GM18868 (cell line): ENCODE results near the gene IFT57.
A peak's percentile ranks its signal among the peaks of the same experiment; 100 is the strongest.
"Not testable (repeated sequence)": the region's sequence is repeated elsewhere in the genome, so short reads cannot be mapped to it uniquely, and the experiment has no call there.

Source experiments
- ATAC-seq: cut with Tn5 transposase; IDR thresholded peaks from one replicate; pipeline ENCODE4 v1.9.1; 2021; ENCODE audit warnings: mild to moderate bottlenecking, moderate library complexity; ENCODE audit not compliant: unreplicated experiment

IFT57 gene

DNA sequence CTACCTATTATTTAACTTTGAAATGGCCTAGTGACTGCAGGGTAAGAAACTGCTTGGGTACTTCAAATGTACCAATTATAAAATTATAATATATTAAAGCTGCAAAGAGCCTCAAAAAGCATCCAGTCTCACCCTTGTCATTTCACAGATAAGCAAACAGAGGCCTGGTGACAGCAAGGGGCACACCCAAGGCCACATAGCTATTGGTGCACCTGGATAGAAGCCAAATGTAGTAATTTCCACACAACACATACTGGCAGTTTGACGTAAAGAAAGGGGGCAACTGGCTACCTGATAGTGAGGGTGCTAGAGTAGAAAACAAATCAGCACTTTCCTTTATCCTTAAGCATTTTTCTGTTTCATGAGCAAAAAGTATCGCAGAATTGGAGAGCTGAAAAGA is 51.1 kb downstream of the IFT57 start:
- ATAC-seq: no peak

DNA sequence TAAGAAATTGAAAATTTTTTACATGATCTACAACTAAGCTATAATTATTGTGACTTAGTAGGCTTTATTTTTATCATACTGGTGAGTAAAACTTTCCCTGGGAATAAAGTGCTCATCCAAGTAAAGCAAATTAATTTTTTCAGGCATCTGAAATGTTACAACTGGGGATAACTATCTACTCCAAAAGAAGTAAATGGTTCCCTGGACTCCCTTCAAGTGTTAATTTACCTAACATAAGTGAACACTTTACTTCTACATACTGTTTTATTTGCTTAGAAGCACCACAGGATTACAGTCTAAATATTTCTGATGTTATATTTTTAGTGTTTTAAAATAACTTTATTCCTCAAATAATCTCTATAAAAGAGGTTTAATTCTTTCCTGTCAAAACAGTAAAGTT is 57.8 kb downstream of the IFT57 start:
- ATAC-seq: no peak

DNA sequence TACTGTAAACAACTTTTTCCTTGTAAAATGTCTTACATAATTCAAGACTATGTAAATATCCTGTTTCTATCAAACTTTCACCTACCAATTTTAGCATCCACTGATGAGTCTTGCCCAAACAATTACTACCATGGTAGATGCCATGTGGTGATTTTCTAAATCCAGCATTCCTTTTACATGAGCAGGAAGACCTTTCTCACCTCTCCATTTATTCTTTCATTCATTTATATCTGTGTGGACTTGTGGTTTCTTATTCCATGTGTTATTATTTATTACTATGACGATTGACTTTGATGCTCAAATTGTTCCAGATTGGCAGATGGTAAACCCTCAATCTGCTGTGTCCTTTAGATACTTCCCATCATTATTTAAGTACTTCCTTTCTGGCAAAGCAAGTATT is 62.4 kb downstream of the IFT57 start:
- no peak for ATAC-seq

DNA sequence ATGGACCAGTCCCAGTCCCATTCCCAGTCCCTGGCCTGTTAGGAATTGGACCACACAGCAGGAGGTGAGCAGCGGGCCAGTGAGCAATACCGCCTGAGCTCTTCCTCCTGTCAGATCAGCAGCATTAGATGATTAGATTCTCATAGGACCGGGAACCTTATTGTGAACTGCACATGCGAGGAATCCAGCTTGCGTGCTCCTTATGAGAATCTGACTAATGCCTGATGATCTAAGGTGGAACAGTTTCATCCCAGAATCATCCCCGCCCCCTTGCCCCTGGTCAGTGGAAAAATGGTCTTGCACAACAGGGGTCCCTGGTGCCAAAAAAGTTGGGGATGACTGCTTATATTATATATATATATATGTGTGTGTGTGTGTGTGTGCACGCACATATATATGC is 63.1 kb downstream of the IFT57 start:
- no peak for ATAC-seq

DNA sequence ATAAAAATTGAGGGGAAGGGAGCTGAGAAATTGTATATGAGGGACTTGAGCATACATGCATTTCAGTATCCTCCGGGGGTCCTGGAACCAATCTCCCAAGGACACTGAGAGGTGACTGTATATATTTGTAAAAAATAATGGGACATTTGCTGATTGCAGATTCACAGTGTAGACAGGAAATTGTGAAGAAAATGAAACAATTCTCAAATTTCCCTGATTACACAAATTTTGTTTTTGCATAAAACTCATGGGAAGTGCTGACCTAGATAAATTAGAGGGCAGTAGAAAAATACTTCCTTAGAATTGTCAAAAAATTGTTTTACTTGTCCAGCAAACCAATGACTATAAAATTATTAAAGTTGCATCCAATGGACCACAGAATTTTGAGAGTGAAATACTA is 64.0 kb downstream of the IFT57 start:
- no peak for ATAC-seq

DNA sequence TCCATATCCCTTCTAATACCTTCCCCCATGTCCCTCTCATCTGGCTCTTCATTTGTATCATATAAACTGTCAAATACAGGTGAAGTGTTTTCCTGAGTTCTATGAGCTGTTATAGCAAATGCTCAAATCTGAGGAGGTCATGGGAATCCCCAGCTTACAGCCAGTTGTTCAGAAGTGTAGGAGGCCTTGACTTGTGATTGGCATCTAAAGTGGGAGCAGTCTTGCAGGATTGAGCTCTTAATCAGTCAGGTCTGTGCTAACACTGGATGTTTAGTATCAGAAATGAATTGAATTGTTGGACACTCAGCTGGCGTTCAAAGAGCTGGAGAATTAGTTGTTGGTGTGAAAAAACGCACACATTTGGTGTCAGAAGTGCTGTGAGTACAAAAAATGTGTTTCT is 65.0 kb downstream of the IFT57 start:
- no peak for ATAC-seq

DNA sequence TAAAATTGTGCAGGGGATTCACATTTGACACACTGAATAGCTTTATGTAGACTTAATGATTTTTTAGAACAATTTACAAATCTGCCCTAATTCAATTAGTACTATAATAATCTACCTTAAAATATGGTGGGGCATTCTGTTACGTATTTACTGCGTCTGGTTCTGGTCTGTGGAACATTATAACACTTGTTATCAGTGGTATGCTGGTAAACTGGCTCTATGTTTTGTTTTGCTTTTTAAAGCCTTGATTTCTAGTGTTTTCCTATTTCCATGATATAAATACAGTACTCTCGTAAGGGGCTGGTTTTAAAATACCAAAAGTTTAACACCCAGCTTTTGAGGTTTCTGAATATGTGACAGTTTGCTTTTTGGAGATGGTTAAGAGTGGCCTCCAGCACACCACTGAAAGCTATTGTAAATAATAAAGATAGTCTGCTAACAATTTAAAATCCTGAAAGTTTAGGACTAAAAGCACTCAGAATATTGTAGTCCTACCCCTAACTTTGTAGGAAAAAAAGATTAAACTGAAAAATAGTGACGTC is 65.8 kb downstream of the IFT57 start:
- ATAC-seq: no peak

DNA sequence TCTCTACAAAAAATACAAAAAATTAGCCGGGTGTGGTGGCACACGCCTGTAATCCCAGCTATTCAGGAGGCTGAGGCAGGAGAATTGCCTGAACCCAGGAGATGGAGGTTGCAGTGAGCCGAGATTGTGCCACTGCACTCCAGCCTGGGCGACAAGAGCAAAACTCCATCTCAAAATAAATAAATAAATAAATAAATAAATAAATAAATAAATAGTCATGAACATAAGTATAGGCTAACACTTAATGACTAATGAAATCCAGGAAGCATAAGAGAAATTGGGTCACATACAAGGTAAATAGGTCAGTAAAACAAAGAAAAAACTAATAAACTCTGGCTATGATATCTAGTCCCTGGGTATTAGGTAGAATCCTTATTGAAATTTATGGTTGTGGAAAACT is 66.6 kb downstream of the IFT57 start:
- ATAC-seq: not testable (repeated sequence)

DNA sequence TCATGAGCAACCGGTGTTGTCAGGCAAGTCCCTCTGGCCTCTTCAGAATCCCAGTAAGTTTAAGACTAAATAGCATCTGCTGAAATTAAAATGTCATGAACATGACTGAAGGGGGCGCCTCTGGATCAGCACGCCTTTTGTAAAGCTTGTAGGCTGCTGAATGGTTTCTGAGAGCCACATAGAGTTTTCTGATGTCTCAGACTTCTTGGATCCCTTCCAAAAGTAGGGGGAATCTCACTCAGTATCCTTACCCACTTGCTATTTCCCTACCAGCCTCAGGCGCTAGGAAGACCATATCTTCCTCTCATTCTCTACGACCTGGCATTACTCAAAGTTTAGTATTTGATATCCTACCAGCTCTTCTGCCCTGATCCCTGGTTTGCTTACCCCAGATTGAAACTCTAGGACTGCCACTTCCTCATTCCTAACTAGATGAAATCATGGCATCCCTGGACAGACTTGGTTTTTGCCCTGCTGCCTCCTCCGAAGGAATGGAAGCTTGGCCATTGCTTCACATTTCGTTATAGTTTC is 68.7 kb downstream of the IFT57 start:
- peak; percentile 87 for ATAC-seq

DNA sequence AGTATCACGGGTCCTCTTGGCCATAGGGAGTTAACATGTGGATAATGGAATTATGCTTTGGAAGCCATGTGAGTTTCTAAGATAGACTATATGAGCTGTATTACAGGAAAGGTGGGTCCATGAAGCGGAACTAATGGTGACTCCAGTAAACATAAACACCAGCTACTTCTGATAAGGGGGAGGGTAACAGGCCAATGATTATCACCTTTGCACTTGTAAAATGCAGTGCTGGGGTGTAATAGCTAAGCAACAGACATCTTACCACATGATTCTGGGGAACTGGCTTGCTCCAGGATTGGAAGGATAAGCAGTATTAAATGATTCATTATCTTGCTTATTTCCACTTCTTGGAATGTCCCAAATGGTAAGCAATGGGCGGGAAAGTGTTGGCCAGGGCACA is 70.0 kb downstream of the IFT57 start:
- no peak for ATAC-seq

DNA sequence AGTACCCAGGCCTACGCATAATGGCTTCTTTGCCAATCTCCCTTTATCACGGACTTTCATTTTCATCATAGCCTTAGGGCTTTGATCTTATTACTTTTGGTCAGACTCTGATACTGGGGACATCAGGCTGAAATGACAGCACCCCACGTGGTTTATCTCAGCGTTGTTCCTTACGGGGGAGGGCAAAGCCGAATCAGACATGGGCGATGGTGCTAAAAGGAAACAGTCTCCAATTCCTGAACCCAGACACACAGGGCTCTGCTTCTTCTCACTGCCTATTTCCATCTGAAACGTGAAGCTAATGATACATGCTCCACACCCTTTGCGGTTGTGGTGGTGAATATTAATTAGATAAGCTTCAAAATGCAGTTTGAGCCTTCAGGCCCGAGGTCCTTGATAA is 72.0 kb downstream of the IFT57 start:
- no peak for ATAC-seq

DNA sequence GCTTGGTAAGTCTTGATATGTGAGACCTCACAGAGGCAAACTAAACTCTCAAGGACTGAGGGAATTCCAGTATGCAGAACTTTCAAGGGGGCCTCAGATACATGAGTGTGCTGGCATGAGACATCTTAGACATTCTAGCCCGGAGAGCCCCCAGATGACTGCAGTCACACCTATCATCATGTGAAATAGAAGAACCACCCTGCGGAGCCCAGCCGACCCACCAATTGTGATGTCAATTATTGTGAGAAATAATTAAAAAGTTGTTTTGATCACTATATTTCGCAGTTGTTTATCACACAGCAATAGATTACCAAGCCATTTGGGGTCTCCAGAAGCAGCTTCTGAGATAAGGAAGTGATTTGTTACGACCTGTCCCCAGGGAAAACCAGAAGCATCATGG is 76.1 kb downstream of the IFT57 start:
- ATAC-seq: no peak

DNA sequence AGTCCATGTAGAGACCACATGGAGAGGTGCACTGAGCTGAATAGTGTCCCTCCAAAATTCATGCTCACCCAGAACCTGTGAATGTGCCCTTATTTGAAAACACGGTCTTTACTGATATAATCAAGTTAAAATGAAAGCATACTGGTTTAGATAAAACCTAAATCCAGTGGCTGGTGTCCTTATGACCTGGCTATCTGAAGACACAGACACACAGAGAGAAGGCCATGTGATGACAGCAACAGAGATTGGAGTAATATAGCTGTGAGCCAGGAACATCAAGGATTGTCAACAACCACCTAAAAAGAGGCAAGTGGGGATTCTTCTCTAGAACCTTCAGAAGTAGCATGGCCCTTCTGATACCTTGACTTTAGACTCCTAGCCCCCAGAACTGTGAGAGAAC is 76.6 kb downstream of the IFT57 start:
- no peak for ATAC-seq

DNA sequence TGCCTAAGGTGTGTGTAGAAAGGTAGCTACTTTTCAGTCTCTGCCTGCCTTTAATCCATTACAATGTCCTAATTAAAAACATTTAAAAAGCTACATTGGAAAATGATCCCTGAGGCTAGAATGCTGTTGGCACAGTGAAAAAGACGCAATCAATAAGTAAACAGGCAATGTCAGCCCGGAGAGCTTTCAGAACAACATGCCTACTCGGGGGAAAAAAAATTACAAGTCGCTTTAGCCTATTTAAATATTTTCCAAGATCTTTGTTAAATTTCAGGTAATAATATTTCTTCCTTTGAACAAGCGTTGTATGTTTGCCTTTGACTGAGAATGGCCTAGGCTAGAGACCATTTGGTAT is 84.8 kb downstream of the IFT57 start:
- ATAC-seq: no peak

DNA sequence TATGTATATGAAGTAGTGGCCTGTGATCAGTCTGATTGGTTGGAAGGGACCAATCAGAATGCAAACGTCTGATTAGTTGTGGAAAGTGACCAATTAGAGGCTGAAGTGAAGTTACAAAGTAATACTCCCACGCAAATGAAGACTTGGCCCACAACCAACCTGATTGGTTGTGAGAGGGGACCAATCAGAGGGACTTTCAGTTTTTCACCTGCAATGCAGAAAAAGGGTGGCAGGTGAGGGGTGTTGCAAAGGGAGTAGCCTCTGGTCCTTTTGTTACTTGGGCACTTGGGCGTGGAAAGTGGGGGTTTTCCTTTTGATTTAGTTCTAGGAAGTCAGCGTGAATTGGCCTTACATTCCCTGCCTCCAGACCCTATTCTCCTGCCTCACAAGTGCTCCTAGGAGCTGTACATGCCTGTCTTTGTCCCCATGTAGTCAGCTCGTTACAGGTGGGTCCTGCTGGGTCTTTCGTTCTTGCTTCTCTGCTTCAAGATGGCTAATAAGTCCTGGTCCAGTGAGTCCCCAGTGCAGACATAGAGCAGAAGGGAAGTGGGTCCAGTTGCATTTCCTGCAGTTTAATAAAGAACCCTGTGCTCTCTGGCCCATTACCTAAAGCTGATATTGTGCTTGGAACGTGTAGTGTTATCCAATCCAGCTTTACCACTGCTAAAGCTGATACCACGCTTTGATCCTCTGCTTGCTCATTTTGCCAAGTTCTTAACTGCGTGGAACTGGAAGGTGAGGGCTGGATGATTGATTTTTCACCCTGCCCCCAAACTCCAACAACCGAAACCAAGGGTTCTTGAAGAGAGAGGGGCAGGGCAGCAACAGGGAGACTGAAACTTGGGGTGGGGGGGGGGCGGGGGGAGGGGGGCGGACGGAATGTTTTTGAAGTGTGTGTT is 85.4 kb downstream of the IFT57 start:
- no peak for ATAC-seq

DNA sequence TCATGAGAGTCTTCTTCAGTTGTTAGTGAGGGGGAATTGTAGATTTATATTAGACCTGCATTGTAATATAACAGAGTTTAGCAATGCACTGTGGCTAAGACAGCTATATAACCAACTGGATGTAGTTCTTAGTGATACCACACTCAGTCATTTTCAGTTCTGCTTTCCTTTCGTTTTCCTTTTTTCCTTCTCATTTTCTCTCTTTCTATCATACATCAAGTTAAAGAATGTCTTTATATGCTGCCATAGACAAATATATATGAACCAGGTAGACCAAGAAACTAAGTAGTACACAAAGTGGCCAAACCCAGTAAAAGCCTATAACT is 87.7 kb downstream of the IFT57 start:
- peak; percentile 49 for ATAC-seq

DNA sequence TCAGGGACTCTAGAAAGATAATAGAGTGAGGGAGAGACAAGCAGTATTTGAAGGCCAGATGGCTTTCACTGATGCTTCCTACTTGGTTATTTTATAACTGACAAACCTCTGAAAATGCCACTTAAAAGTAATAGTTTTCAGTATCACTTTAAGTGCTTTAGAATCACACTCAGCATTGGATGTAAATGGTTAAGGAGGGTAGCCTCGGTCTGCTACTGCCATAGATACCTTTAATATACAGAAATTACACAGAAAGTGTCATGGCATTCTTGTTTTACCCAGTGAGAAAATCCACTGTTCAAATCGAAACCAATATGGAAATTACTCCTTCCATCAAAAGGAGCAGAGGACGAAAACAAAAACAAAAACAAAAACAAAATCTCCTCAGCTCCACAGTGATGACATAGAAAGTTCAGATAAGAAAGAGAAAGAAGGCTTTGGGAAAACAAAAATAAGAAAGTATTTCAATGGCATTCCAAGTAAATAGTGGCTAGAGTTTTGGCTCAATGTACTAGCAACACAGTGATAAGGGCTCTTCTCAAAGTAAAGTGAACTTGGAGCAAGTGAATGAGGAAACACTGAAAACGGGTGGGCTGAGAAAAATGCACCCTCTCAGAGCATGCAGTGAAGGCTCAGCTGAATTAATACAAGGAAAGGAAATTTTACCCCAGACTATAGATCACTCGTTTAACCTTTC is 88.2 kb downstream of the IFT57 start:
- peak; percentile 17 for ATAC-seq

DNA sequence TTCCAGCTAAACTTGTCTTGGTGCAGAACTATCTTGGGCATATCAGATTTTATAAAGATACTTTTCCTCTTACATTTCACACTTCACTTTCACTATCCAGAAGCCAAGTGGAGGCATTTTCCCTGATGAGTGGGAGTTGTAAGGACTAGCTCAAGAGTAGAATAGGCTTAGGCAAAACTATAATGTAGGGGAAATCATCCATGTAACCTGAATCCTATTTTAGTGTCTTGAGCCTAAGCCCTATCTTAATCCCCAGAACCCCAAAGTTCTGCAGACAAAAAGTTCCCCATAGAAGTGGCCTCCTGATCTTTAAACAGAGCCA is 89.2 kb downstream of the IFT57 start:
- ATAC-seq: no peak

DNA sequence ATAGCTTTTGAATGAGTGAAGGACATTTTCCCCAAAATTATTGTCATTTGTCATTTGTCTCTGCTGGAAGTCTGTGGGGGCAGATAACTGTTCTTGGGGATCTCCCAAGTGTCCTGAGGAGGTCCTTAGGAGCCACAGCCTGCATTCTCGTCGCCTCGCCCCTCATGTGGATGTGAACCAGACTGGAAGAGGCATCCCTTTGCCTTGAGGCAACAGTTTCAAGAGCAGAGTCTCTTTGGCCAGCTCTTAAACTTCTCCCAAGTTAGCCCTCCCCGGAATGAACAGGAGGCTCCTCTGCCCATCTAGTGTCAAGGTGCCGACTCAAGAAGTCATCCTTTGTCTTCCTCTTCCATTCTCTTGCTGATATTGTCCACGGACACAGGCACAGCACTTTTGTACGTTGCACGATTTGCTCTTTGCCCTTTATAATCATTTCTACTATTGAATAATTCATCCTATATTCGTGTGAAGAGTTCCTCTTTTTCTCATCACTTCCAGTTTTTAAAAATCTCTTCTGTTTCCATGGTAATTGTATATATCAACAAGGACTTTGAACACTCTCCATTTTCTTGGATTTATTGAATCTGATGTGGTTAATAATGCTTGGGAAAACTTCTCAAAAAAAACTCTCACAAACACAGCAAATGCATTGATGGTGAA is 90.6 kb downstream of the IFT57 start:
- no peak for ATAC-seq

DNA sequence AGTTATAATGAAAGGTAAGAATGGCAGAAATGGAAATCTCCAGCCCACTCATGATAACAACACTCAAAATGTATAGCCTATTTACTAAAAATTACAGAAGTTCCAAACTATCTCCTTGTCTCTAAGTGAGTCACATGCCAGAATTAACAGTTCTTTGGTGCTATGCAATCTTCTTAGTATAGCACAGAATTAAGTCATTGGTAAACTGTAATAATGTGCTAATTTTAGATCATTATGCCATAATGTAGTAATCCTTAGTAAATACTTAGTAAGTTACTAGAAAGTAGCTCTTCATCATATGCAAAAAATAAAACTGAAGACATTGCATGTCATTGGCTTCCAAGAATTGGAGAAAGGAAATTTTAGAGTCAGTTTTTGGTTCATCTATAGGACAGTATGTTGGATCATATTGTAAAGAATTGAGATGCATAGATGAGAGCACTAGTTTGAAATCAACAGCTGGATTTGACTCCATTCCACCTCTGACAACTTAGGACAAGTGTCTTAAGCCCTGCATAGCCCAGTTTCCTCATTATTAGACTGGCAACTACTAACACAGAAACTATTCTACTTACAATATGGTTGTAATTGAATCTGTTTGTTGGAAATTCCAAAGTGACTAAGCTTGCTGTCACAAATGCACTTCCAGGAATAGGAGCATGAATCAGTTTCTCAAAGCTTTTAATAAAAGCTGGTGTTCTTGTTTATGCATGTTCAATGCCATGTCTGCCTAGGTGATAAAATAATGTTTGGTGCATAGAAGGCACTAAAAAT is 91.3 kb downstream of the IFT57 start:
- ATAC-seq: peak; percentile 17

DNA sequence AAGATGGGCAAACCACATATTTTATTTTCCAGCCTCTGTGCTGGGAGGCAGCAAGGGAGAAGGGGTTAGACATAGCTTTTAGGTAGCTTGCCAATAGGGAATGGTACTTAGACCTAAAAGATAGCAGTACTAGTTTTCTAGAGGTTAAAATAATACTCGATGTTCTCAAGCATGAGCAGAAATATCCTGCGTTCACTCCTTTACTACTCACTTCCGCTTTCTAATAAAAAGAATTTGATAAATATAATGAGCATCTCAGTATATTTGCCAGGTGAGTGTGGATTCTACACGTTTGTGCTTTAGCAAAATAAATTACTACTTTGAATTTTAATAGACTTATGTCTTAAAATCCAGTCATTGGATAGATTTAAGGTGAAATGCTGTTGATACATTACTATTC is 92.0 kb downstream of the IFT57 start:
- peak; percentile 15 for ATAC-seq
